HCT116 (cell line): ENCODE measurements around the gene MAP4.

Source experiments
- CEBPB ChIP-seq: IDR thresholded peaks from 2 replicates; pipeline ENCODE4 v1.6.1; 2012; ENCODE audit warnings: low read depth
- EGR1 ChIP-seq: IDR thresholded peaks from 2 replicates; pipeline ENCODE4 v1.6.1; 2012; ENCODE audit warnings: low read depth
- EZH2 ChIP-seq: fragments of 200-600 bp; sonication (generic); IDR thresholded peaks from 2 replicates; pipeline ENCODE4 v1.6.1; 2017; ENCODE audit warnings: antibody characterized with exemption, mixed run types
- EZH2phosphoT487 ChIP-seq: fragments of 200-600 bp; IDR thresholded peaks from 2 replicates; pipeline ENCODE4 v1.6.1; 2018; ENCODE audit warnings: antibody characterized with exemption, borderline replicate concordance
- POLR2A ChIP-seq: IDR thresholded peaks from 2 replicates; pipeline ENCODE4 v1.7.0; 2011; ENCODE audit warnings: borderline replicate concordance; ENCODE audit not compliant: insufficient read depth, insufficient read length; ENCODE audit errors: extremely low read depth
- POLR2AphosphoS5 ChIP-seq: IDR thresholded peaks from 2 replicates; pipeline ENCODE4 v1.6.1; 2011; ENCODE audit warnings: mild to moderate bottlenecking, low read depth, low read length, moderate library complexity
- RAD21 ChIP-seq: IDR thresholded peaks from 2 replicates; pipeline ENCODE4 v1.6.1; 2012; ENCODE audit warnings: low read depth, mild to moderate bottlenecking
- YY1 ChIP-seq: IDR thresholded peaks from 2 replicates; pipeline ENCODE4 v1.6.1; 2011; ENCODE audit warnings: low read length, low read depth, moderate library complexity, mild to moderate bottlenecking; ENCODE audit not compliant: insufficient replicate concordance; ENCODE audit errors: extremely low read depth
- ZNF274 ChIP-seq: fragments of 200-500 bp; sonication (Bioruptor generic); IDR thresholded peaks from 2 replicates; pipeline ENCODE4 v1.6.1; 2014; ENCODE audit warnings: mild to moderate bottlenecking, low read depth, low read length, inconsistent platforms
- TF ChIP-seq, protein P1 (sequence below), 3 experiments: fragments of 200-600 bp in 1 of 3; sonication (generic) in 1 of 3; IDR thresholded peaks in 2 of 3; conservative IDR thresholded peaks in 1 of 3; 2 replicates each; pipeline ENCODE4 v1.5.1; 2012 to 2017; ENCODE audit warnings: low read depth in 2 of 3, low read length in 2 of 3, antibody characterized with exemption in 1 of 3, borderline replicate concordance in 1 of 3, control low read depth in 1 of 3, mild to moderate bottlenecking in 1 of 3, mixed read lengths in 1 of 3, mixed run types in 1 of 3, moderate library complexity in 1 of 3; ENCODE audit not compliant: insufficient read depth in 1 of 3
- TF ChIP-seq, protein P2 (sequence below): IDR thresholded peaks from 2 replicates; pipeline ENCODE4 v1.6.1; 2012
- TF ChIP-seq, protein P3 (sequence below): IDR thresholded peaks from 2 replicates; pipeline ENCODE4 v1.6.1; 2012; ENCODE audit warnings: low read depth
- TF ChIP-seq, protein P4 (sequence below): IDR thresholded peaks from 2 replicates; pipeline ENCODE4 v1.6.1; 2011; ENCODE audit warnings: mild to moderate bottlenecking, low read length, moderate library complexity; ENCODE audit not compliant: insufficient replicate concordance; ENCODE audit errors: extremely low read depth
- TF ChIP-seq, protein P5 (sequence below): IDR thresholded peaks from 2 replicates; pipeline ENCODE4 v1.6.1; 2012

DNA sequence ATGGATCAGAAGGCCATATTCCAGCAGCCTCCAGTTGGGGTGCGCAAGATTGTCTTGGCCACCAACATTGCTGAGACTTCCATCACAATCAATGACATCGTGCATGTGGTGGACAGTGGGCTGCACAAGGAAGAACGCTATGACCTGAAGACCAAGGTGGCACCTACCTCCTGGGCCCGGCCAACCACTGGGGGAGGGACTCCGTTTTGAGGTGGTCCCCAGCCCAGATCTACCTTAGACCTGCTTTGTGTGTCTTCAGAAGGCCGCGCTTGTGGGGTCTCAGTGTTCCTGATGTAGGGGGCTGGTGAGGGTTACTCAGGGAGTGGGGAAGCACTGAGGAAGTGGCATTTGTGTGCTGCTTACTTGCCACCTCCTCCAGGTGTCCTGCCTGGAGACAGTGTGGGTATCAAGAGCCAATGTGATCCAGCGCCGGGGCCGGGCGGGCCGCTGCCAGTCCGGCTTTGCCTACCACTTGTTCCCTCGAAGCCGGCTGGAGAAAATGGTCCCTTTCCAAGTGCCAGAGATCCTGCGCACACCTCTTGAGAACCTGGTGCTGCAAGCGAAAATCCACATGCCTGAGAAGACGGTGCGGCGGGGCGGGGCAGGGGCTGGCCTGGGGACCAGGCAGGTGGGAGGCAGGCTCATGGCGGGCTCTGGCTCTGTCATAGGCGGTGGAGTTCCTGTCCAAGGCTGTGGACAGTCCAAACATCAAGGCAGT, 168.3 kb downstream of the MAP4 start:
- TF ChIP-seq, protein P1, sequence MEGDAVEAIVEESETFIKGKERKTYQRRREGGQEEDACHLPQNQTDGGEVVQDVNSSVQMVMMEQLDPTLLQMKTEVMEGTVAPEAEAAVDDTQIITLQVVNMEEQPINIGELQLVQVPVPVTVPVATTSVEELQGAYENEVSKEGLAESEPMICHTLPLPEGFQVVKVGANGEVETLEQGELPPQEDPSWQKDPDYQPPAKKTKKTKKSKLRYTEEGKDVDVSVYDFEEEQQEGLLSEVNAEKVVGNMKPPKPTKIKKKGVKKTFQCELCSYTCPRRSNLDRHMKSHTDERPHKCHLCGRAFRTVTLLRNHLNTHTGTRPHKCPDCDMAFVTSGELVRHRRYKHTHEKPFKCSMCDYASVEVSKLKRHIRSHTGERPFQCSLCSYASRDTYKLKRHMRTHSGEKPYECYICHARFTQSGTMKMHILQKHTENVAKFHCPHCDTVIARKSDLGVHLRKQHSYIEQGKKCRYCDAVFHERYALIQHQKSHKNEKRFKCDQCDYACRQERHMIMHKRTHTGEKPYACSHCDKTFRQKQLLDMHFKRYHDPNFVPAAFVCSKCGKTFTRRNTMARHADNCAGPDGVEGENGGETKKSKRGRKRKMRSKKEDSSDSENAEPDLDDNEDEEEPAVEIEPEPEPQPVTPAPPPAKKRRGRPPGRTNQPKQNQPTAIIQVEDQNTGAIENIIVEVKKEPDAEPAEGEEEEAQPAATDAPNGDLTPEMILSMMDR (IDR thresholded peaks at IDR 0.05 in 2 of 3, conservative IDR thresholded peaks at IDR 0.05 in 1 of 3; ENCODE audit: borderline replicate concordance in 1 of 3, insufficient read depth in 1 of 3, low read depth in 2 of 3, low read length in 2 of 3) = no peak
- TF ChIP-seq ZNF274 (no peak), POLR2AphosphoS5 (no peak), RAD21 (no peak), EZH2phosphoT487 (no peak), POLR2A (no peak), EZH2 (no peak), EGR1 (no peak), CEBPB (no peak), YY1 (no peak)
- TF ChIP-seq, protein P2, sequence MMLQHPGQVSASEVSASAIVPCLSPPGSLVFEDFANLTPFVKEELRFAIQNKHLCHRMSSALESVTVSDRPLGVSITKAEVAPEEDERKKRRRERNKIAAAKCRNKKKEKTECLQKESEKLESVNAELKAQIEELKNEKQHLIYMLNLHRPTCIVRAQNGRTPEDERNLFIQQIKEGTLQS = no peak
- TF ChIP-seq, protein P3, sequence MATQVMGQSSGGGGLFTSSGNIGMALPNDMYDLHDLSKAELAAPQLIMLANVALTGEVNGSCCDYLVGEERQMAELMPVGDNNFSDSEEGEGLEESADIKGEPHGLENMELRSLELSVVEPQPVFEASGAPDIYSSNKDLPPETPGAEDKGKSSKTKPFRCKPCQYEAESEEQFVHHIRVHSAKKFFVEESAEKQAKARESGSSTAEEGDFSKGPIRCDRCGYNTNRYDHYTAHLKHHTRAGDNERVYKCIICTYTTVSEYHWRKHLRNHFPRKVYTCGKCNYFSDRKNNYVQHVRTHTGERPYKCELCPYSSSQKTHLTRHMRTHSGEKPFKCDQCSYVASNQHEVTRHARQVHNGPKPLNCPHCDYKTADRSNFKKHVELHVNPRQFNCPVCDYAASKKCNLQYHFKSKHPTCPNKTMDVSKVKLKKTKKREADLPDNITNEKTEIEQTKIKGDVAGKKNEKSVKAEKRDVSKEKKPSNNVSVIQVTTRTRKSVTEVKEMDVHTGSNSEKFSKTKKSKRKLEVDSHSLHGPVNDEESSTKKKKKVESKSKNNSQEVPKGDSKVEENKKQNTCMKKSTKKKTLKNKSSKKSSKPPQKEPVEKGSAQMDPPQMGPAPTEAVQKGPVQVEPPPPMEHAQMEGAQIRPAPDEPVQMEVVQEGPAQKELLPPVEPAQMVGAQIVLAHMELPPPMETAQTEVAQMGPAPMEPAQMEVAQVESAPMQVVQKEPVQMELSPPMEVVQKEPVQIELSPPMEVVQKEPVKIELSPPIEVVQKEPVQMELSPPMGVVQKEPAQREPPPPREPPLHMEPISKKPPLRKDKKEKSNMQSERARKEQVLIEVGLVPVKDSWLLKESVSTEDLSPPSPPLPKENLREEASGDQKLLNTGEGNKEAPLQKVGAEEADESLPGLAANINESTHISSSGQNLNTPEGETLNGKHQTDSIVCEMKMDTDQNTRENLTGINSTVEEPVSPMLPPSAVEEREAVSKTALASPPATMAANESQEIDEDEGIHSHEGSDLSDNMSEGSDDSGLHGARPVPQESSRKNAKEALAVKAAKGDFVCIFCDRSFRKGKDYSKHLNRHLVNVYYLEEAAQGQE = no peak
- TF ChIP-seq, protein P4, sequence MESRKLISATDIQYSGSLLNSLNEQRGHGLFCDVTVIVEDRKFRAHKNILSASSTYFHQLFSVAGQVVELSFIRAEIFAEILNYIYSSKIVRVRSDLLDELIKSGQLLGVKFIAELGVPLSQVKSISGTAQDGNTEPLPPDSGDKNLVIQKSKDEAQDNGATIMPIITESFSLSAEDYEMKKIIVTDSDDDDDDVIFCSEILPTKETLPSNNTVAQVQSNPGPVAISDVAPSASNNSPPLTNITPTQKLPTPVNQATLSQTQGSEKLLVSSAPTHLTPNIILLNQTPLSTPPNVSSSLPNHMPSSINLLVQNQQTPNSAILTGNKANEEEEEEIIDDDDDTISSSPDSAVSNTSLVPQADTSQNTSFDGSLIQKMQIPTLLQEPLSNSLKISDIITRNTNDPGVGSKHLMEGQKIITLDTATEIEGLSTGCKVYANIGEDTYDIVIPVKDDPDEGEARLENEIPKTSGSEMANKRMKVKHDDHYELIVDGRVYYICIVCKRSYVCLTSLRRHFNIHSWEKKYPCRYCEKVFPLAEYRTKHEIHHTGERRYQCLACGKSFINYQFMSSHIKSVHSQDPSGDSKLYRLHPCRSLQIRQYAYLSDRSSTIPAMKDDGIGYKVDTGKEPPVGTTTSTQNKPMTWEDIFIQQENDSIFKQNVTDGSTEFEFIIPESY = no peak
- TF ChIP-seq, protein P5, sequence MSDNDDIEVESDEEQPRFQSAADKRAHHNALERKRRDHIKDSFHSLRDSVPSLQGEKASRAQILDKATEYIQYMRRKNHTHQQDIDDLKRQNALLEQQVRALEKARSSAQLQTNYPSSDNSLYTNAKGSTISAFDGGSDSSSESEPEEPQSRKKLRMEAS = no peak
